ENCODE results near the gene CTDSP2.

- TF ChIP-seq CTCF (IDR thresholded peaks at IDR 0.05) (no peak), POLR2A (IDR thresholded peaks at IDR 0.05) (no peak)
Measured at GRCh38 chr12:57875753-57876547, 29.4 kb upstream of the CTDSP2 start.

All from sigmoid colon (tissue), 3 donors.